NCI-H1092 (cell line): ENCODE measurements around the gene DDX39B.

Experiments used
- DNase-seq: peaks from one replicate; lab custom pipeline; 2025; lab: John Stamatoyannopoulos, UW

DDX39B gene

DNA sequence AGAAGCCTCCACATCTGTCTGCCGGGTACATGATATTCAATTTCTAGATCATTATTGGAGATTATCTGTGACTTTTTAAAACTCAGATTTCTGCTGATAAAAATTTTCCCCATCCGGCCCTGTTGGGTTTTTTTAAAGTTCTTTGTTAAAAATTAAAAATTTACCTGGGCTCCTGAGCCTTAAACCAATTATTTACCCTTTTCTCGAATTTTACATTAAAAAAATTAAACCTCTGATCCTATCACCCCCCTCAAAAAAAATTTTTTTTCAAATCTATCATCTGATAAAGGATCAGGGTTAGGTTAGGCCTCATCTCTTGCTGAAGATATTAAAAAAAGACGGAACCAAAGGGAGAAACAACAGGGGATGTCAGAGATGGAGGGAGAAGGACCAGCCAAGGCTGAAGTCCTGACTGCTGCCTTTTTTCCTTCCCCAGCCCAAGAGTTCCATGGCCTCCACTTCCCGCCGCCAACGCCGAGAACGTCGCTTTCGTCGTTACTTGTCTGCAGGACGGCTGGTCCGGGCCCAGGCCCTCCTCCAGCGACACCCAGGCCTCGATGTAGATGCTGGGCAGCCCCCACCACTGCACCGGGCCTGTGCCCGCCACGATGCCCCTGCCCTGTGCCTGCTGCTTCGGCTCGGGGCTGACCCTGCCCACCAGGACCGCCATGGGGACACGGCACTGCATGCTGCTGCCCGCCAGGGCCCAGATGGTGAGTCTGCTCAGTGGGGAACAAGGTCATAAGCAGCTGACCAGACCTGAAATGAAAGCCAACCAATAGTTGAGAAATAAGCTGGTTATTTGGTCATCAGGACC is 6.1 kb upstream of the DDX39B start:
- no peak for DNase-seq

DNA sequence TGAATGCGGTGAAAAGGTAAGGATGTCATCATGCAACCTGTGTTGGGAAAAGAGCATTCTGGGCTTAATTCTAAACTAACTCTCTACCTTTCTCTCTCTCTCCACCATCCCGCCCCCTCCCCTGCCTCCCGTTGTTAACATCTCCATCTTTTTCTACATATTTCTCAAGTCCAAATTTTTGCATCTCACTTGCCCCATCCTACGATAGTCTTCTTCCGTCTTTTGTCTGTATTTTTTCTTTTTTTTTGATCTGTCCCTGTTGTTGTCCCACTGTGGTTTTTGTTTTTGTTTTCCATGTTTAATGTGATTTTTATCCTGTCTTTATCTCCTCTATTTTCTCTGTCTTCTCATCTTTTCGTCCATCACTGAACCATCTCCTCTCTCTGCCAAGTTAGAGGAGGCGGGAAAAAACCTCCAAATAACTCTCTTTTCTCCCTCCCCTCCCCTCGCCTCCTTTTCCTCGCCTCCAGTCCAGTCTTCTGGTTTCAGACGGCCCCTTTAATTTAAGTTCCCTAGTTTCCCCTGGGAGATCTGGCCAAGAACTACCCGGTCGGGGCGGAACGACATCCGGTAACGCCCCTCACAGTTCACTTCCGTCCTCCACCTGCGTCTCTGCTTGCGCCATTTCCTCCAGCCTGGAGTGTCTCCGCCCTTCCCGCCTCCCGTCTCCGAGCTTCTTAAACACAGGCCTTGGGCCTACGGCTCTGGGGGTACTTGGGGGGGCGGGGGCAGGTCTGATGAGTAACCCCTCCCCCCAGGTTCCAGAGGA is 5.3 kb upstream of the DDX39B start, which contains the start of gene NFKBIL1:
TSS of gene NFKBIL1 (plus strand) at position 651 of the 769 bp plus-strand sequence. CDS start at position 738, 87 bp downstream.
- DNase-seq, result peak; percentile 88

DNA sequence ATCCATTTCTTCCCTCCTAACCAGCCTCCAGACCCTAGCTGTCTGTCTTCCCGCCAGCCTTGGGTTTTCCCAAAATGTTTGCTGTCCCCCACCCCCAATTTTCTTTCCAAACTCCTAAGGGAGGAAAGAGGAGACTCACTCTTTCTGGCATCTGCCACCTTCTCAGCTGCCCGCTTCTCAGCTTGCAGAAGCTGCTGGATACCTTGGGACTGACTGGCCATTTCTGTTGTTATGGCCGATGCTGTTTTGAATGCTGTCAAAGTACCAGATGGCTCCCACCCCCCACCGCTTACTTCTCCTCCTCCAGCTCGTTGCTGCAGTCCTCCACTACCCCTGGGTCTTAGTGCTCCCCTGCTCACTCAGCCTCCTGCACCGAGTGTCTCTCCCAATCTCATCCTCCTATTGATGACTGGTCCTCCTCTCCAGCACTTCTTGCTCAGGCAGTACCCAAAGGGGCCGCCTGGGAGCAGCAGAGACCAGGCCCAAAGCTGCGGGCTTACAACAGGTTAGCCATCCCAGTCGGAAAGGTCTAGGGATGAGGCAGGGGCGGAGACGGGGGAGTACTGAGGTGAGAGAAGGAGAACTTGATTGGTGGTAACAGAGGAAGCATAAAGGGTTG is 4.6 kb upstream of the DDX39B start, which contains the start of gene ATP6V1G2:
TSS of gene ATP6V1G2 (minus strand) at position 270 of the 619 bp plus-strand sequence. CDS start at position 221, 49 bp downstream.
- peak; percentile 77 for DNase-seq

DNA sequence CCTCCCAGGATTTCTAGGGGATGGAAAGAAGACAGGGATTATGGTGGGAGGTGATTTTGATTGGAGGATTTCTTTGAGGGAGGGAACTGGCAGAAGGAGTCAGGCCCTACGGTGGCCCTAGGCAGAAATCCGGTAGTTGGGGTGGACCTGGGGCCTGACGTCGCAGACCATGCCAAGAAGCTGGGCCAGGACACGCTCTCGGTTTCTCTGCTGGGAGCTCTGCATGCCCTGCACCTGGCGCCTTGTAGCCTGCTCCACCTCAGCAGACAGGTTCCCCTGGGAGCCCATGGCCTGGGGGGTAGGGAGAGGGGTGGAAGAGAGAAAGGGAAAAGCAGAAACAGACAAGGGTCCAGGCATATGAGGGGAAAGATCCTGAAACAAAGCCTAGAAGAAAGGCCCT is 3.5 kb upstream of the DDX39B start:
- DNase-seq, result no peak

DNA sequence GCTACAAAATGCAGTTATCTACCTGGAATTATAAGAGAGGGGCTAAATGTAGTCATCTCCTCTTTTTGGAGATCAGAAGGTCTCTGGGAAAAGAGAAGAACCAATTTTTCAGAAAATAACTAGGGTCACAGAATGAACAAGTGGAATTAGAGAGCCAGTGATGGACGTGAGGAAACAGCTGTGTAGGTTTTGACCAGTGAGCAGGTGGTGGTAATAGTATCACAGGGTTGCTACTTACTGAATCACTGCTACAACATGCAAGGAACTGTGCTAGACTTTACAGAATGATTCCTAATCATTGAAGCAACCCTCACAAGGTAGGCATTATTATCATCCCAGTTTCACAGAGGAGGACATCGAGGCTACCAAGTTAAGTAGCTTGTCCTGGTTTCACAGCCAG is 2.9 kb upstream of the DDX39B start:
- DNase-seq, result no peak

DNA sequence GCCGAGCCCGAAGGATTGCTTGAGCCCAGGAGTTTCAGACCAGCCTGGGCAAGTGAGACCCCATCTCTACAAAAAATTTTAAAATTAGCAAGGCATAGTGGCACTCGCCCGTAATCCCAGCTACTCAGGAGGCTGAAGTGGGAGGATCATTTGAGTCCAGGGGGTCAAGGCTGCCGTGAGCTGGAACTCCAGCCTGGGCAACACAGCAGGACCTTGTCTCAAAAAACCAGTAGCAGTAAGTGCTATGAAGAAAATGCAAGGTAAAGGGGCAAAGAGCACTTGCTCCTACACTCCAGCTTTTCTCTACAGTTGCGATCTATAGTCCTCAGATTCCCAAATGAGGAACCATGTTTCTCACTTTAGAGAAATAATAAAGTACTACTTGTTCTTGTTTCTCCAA is 1.8 kb upstream of the DDX39B start:
- DNase-seq, result no peak

DNA sequence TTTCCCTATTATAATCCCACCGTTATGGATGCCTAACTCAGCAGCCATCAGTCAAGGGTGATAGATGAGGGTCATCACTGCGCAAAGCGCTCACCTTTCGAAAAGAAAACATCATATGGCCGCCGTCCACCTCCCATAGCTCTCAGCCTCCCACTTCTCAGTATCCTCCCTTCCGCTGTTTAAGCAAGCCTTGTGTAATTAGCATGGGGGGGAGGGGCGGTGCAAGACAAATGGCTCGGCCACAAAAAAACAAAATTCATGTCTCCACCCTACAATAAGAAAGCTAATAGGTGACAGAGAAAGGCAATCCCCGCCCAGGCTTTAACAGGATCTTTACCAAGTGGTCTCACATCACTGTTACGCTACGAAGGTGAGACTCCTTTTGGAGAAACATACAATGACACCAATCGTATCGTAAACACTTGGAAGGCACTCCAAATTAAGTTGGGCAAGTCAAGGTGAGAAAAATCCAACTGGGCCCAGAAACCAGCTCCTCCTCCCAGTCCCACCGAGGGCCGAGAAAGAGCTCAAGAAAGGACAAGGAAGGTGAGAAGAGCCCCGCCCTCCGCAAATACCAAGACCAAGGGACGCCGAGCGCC is 645 bp downstream of the DDX39B start:
- no peak for DNase-seq

DNA sequence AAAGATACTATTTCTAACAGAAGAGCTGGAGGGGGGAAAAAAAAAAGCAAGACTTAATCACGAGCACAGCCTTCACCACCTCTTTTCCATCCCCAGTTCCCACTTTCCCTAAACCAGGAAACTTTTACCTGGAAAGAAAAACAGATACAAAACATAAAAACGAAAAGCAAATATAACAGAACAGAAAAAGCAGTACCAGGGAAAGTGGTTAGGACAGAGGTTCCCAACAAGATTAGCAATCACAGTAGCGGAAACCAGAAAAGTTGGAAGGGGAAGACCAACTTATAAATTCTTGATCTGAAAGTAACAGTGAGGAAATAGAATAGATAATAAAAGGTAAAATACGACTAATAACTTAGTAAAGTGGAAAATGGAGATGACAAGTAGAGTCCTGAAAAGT is 1.2 kb downstream of the DDX39B start:
- DNase-seq, result no peak

DNA sequence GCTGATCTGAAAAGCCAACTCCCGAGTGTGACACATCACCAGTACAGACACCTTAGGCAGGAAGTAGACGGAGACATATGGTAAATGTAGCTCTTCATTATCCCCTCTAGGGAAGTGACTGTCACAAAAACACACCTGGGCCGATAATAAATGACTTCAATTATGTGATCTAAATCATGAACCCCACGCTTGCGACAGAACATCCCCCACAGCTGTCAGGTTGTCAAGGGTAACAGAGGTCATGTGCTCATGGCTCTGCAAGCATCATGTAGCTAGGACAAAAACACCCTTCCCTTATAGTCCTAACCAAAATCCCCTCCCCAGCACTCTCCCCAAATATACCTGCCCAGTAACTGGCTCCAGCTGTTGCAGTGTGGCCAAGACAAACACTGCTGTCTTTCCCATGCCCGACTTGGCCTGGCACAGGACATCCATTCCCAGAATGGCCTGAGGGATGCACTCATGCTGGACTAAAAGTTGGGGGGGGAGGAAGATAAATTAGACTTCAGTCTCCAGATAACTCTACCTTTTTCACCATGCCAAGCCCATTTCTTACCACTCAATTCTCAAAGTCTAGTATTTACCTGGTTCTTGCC is 2.9 kb downstream of the DDX39B start:
- DNase-seq, result no peak

DNA sequence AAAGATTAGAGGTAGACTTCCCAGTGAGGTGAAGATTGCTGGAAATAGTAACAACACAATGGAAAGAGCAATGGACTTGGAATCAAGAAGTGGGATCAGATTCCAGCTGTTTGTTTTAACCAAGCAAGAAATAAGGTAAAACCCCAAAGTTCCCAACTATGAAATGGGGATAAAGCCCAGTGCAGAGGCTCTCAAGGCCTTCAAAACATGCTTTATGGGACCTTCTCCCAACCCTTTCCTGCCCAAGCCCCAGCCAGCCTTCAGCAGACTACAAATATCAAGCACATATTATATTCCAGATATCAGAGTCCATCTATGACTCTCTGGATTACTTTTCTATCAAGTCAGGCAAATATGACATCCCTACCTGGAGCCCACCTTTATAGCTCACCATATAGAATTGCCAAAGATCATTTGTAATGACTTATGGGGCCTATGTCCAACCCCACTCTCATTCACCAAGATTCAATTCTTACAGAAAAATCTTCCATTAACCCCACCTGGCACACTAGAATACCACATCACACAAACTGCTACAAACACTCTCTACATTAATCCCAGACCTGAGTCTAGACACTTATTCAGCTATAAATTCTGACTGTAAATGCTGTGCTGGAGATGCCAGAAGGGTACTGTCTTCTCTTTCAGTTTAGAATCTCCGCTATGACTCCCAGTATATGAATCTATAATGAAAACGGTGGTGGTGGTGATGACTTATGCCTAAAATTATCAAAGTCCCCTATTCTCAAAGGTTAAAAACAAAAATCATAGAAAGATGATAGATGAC is 6.1 kb downstream of the DDX39B start:
- no peak for DNase-seq

DNA sequence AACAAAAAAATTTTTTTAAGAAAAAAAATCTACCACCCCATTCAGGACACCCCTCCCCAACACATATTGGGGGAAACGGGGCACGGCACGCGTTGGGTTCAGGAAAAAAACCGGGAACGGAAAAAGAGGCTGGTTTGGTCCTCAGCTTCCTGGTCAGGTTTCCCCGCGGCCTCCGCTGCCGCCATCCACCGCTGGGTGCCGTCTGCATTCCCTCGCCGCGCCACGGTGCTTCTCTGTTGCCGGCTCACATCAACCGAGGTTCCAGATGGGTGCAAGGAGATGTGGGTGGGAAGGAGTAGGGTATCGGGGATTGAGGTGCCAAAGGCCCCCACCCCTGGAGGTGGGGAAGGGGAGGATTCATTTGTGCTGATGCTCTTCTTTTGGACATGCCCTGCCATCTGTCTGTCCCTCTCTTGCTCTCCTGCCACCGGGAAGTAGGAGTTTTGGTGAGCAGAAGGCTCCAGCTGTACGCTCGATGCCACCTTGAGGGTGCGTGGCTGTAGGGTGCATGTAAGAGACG is 7.2 kb downstream of the DDX39B start:
- DNase-seq, result no peak

DNA sequence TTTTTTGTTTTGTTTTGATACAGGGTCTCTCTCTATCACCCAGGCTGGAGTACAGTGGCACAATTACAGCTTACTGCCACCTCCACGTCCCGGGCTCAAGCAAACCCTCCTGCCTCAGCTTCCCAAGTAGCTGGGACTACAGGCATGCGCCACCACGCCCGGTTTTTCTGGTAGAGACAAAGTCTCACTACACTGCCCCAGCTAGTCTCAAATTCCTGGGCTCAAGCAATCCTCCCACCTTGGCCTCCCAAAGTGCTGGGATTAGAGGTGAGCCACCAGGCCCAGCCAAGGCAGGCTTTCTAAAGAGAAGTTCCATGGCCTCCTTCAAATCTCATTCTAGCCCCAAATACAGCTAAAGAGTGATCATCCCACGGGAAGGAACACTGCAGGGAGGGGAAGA is 7.8 kb downstream of the DDX39B start:
- DNase-seq, result no peak

DNA sequence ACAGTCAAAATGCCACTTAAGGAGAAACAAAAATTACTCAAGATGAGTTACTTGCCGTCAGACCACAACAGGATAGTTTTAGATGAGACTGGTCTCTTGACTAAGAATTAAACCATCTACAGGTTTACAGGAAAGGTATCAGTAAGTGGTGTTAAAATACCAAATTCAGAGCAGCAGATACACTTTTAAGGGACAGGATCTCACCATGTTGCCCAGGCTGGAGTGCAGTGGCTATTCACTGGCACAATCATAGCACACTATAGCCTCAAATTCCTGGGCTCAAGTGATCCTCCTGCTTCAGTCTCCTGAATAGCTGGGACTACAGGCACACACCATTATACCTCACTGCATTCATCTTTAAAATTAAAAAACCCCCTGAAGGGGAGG is 8.4 kb downstream of the DDX39B start:
- no peak for DNase-seq

DNA sequence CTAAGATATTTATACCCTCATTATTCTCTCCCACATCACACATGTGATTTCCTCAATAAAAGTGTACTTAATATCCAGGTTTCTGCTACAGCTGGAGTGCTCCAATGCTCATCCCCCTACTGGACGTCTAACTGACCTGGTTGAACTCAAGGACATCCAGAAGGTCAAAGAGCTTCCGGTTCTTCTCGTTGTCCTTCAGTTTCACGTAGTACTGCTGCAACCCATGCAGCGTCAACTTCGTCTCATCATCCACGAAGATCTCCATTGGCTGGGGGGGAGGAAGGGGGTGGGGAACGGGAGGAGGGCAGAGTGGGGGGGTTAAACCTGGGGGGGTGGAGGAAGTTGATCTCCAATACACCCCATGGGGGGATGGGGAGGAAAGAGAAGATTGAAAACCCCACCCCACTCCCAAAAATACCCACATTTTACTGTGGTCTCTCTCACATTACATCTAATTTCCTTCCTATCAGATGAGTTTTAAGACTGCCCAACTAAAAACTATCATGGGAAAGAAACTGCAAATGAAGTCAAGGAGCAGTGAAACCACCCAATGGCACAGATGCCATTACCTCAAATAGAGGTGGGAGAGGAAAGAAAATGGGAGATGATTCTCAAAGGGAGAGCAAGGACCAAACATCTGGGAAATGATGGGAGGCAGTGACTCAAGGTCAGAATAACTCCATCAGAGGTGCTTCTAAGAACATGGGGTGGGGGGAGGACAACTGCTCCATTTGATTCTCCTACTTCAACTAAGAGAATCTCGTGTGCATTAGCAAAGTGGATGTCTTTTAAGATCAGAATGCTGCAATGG is 9.0 kb downstream of the DDX39B start:
- DNase-seq, result no peak

DNA sequence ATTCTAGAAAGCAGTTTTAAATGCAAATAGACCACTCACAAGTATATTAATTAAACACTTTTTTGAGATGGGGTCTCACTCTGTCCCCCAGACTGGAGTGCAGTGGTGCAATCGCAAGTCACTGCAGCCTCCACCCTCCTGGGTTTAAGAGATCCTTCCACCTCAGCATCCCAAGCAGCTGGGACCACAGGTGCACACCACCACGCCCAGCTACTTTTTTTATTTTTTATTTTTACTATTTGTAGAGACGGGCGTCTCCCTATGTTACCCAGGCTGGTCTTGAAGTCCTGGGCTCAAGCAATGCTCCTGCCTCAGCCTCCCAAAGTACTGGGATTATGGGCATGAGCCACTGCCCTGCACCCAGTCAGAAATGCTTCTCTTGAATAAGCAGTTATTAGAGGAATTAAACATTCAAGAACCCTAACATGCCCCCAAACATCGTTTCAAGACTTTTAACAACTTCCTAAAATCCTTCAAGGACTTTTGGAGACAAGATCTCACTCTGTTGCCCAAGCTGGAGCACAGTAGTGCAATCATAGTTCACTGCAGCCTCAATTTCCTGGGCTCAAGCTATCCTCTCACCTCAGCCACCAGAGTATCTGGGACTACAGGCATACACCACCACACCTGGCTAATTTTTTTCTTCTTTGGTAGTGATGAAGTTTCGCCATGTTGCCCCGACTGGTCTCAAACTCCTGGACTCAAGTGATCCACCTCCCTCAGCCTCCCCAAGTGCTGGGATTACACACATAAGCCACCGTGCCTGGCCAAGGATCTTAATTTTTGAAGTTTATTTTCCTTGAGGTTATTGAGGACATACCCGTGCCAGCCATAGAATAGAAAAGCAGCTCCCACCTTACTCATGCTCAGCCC is 9.8 kb downstream of the DDX39B start:
- no peak for DNase-seq

DNA sequence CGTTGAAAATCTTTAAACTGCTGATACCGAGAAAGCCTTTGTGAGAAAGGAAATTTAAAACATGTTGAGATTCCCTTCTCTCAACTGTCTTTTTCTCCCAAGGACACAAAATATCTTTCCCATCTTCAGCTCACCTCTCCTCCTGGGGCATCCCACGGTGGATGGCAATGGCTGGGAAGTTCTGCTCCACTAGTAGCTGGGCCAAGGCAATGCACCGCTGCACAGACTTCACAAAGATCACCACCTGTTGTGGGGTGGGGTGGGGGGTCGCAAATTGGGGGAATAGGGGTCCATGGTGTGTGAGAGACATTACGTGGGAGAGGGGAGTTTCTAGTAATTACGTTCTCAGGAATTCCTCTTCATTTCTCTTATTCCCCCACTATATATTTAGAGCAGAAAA is 10.6 kb downstream of the DDX39B start:
- no peak for DNase-seq

DNA sequence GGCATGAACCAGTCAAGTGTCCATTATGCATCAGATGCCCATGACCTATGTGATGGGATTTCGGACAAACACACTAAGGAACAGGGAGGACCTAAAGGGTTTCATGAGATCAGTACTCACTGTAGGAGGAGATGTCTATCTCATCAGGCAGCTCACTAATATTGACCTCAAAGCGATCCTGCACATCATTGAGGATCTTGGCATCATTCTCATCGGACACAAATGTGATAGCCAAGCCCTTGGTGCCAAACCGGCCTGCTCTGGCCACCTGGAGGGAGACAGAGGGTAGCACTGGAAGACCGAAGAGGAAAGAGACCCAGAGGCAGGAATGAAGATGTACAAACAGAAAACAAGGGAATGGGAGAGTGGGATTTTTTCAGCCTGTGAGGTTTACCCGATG is 11.1 kb downstream of the DDX39B start:
- DNase-seq, result no peak

DNA sequence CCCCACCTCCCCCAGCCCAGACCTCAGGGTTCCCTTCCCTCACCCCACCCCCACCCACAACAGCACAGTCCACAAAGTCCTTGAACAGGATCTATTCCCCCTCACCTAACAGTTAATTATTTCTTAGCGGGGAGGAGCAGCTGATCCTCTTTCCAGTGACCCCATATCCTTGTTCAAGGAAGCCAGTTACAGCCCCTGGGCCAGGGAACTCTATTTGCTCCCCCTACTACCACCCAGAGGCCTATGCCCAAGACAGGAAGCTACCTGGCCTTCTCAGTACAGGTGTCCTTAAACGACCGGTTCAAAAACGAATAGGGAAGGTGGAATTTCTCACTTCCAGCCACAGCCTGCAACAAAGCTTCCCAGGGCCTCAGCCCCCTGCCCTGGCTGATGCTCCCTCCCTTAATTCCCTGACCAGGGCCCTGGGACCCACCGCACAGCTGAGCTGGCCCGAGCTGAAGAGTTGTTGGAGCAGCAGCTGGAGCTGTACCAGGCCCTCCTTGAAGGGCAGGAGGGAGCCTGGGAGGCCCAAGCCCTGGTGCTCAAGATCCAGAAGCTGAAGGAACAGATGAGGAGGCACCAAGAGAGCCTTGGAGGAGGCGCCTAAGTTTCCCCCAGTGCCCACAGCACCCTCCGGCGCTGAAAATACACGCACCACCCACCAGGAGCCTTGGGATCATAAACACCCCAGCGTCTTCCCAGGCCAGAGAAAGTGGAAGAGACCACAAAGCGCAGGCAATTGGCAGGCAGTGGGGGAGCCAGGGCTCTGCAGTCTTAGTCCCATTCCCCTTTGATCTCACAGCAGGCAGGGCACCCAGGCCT is 12.3 kb downstream of the DDX39B start:
- no peak for DNase-seq
